ENCODE results near the gene ADTRP. TPM values are rescaled to one million over a fixed set of nuclear protein-coding genes. Genes with fewer than 3 reads are reported as not detected.
"Not testable (repeated sequence)": the region's sequence is repeated elsewhere in the genome, so short reads cannot be mapped to it uniquely, and the experiment has no call there.

The ADTRP gene
- total and polyA plus RNA-seq, 10 donors = 1.00 to 7.4 (median 2.0) TPM

GRCh38 chr6:11700118-11700718, 78.4 kb downstream of the ADTRP start:
- TF ChIP-seq POLR2A (IDR thresholded peaks at IDR 0.05) = no peak
- TF ChIP-seq, protein P1, sequence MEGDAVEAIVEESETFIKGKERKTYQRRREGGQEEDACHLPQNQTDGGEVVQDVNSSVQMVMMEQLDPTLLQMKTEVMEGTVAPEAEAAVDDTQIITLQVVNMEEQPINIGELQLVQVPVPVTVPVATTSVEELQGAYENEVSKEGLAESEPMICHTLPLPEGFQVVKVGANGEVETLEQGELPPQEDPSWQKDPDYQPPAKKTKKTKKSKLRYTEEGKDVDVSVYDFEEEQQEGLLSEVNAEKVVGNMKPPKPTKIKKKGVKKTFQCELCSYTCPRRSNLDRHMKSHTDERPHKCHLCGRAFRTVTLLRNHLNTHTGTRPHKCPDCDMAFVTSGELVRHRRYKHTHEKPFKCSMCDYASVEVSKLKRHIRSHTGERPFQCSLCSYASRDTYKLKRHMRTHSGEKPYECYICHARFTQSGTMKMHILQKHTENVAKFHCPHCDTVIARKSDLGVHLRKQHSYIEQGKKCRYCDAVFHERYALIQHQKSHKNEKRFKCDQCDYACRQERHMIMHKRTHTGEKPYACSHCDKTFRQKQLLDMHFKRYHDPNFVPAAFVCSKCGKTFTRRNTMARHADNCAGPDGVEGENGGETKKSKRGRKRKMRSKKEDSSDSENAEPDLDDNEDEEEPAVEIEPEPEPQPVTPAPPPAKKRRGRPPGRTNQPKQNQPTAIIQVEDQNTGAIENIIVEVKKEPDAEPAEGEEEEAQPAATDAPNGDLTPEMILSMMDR (IDR thresholded peaks at IDR 0.05 in 8 of 11, conservative IDR thresholded peaks at IDR 0.05 in 3 of 11) = peak in 9 of 11 experiments; percentile 30 to 56 (median 39)
- no peak for TF ChIP-seq POLR2AphosphoS5 (IDR thresholded peaks at IDR 0.05)
- H3K4me3 ChIP-seq = no peak overlapping the region
- H3K4me1 ChIP-seq = peaks cover 0 to 7% (median 0%) of the 10 kb centered on the region in 6 donors
- intact Hi-C loops (cut with DNase I; ENCODE audit: low total_unique reads) = no loop called here
- no peaks in the 10 kb centered on the region for H3K27me3 ChIP-seq (replicated peaks in 1 of 7)
- H3K27ac ChIP-seq = no peak overlapping the region
- no peaks in the 10 kb centered on the region for H3K9me3 ChIP-seq
- DNase-seq = no peak
- 94 to 100% (median 98%) methylated on average over 2 of the region's 2 CpGs for WGBS, 5 donors
- no peaks in the 10 kb centered on the region for H3K36me3 ChIP-seq

DNA sequence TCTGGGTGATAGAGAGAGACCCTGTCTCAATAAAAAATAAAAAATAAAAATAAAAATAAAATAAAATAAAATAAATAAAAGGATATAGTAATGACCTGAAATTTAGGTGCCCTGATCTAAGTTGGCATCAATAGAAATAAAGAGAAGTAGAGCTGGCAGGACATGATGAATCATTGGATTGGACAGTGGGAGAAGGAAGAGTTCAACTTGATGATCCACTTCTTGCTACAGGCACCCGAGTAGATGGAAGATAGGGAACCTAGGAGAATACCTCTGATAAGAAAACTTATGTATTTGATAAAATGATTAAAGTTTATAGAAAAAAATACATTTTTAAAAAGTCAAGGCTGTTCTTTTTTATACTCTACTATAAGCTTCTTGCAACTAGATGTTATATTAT, 79.0 kb downstream of the ADTRP start:
- WGBS, 5 donors = 20 to 54% (median 24%) methylated on average over 1 of the region's 1 CpG
- Histone ChIP-seq H3K36me3 (no peaks in the 10 kb centered on the region), H3K4me1 (peaks cover 0 to 7% (median 0%) of the 10 kb centered on the region in 6 donors), H3K27ac (no peak overlapping the region), H3K27me3 (replicated peaks in 1 of 7) (no peaks in the 10 kb centered on the region), H3K4me3 (no peak overlapping the region), H3K9me3 (no peaks in the 10 kb centered on the region)
- no peak for DNase-seq
- intact Hi-C loops (cut with DNase I; ENCODE audit: low total_unique reads) = no loop called here
- TF ChIP-seq, protein P1 (IDR thresholded peaks at IDR 0.05 in 8 of 11, conservative IDR thresholded peaks at IDR 0.05 in 3 of 11) = no peak
- TF ChIP-seq POLR2A (IDR thresholded peaks at IDR 0.05) (no peak), POLR2AphosphoS5 (IDR thresholded peaks at IDR 0.05) (no peak)

DNA sequence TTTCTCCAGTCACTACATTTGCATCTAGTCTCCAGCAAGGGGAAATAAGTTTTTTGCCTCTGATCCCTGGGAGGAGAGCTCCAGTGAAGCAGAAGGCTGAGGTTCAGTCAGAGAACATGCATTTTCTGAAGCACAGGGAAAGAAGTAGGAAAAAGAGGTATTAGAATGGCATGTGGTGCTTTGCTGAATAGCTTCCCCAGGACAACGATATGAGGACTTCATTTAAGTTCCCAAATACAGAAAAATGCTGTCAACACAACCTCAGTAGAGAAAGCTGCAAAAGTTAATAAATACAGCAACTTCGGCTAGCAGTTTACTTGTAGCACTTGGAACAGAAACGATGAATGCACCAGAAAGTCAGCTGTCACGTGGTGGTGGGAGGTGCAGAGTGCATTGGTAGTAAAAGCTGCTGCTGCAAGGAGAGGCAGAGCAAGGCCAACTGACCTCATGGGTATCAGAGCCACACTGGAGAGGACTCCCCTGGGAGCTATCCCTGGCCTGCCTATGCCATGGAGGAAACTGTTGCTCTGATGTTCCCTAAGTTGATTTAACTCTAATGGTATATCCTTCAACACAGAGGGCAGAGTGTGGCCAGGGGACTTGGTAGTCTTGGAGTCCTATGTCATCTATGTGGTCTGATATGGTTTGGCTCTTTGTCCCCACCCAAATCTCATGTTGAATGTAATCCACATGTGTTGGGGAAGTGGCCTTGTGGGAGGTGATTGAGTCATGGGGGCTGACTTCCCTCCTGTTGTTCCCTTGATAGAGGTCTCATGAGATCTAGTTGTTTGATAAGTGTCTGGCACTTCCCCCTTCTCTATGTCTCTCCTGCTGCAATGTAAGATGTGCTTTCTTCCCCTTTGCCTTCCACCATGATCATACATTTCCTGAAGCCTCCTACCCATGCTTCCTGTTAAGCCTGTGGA, 85.9 kb downstream of the ADTRP start:
- H3K27ac ChIP-seq = no peak overlapping the region
- no peaks in the 10 kb centered on the region for H3K4me1 ChIP-seq
- H3K36me3 ChIP-seq = no peaks in the 10 kb centered on the region
- DNase-seq = no peak
- WGBS, 5 donors = 83 to 91% (median 87%) methylated on average over 4 of the region's 4 CpGs
- TF ChIP-seq, protein P1 (IDR thresholded peaks at IDR 0.05 in 8 of 11, conservative IDR thresholded peaks at IDR 0.05 in 3 of 11) = no peak
- TF ChIP-seq POLR2AphosphoS5 (IDR thresholded peaks at IDR 0.05) (no peak), POLR2A (IDR thresholded peaks at IDR 0.05) (no peak)
- no peak overlapping the region for H3K4me3 ChIP-seq
- intact Hi-C loops (cut with DNase I; ENCODE audit: low total_unique reads) = no loop called here
- H3K27me3 ChIP-seq (replicated peaks in 1 of 7) = no peaks in the 10 kb centered on the region
- peaks cover 0 to 4% (median 0%) of the 10 kb centered on the region in 8 donors for H3K9me3 ChIP-seq

DNA sequence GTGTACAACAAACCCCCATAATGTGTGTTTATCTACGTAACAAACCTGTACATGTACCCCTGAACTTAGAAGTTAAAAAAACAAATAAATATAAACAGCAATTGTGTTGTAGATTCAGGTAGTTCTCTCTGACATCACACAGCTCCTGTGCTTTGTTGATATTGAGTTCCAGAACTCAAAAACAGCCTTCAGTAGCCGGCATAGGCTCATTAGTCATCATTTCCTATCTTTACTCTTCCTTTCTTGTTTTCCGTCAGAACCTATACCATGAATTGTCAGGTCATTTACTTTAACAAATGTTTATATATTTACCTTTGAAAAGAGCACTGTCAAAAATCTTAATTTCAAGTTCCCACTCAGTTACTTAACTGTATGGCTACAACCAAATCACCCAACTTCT, 88.8 kb downstream of the ADTRP start:
- no peaks in the 10 kb centered on the region for H3K36me3 ChIP-seq
- intact Hi-C loops (cut with DNase I; ENCODE audit: low total_unique reads) = no loop called here
- H3K27ac ChIP-seq = no peak overlapping the region
- H3K27me3 ChIP-seq (replicated peaks in 1 of 7) = no peaks in the 10 kb centered on the region
- no peak for DNase-seq
- H3K9me3 ChIP-seq = peaks cover 0 to 4% (median 0%) of the 10 kb centered on the region in 8 donors
- no peak overlapping the region for H3K4me3 ChIP-seq
- no peaks in the 10 kb centered on the region for H3K4me1 ChIP-seq
- TF ChIP-seq POLR2A (IDR thresholded peaks at IDR 0.05) = no peak
- TF ChIP-seq, protein P1 (IDR thresholded peaks at IDR 0.05 in 8 of 11, conservative IDR thresholded peaks at IDR 0.05 in 3 of 11) = no peak
- TF ChIP-seq POLR2AphosphoS5 (IDR thresholded peaks at IDR 0.05) = no peak
- WGBS, 5 donors = 72 to 88% (median 86%) methylated on average over 3 of the region's 3 CpGs

- H3K4me1 ChIP-seq; H3K36me3 ChIP-seq; H3K27me3 ChIP-seq (replicated peaks in 1 of 7); DNase-seq; H3K27ac ChIP-seq; intact Hi-C loops (cut with DNase I; ENCODE audit: low total_unique reads); H3K9me3 ChIP-seq; H3K4me3 ChIP-seq: not testable (repeated sequence)
- WGBS, 5 donors = 93 to 97% (median 96%) methylated on average over 1 of the region's 1 CpG
These were observed 89.2 kb downstream of the ADTRP start for GRCh38 chr6:11689400-11689799.
